RWPE1 (cell line): Measurements from ENCODE around the gene ERF.
A peak's percentile ranks its signal among the peaks of the same experiment; 100 is the strongest.

Experiments used
- CTCF ChIA-PET: fragments of 350-600 bp; sonication (Branson Sonifier 250); formaldehyde crosslinking; extraction: SDS; loops from one replicate; lab custom pipeline; 2021; lab: Yijun Ruan, JAX
- POLR2A ChIA-PET: fragments of 400-600 bp; formaldehyde crosslinking; extraction: SDS; loops from one replicate; lab custom pipeline; 2020; ENCODE audit warnings: antibody characterized with exemption; ENCODE audit not compliant: low non-redundant PET; lab: Yijun Ruan, JAX
- DNase-seq: peaks from one replicate; pipeline ENCODE4 v3.0.0; 2012; ENCODE audit warnings: low spot score
- H3K27ac ChIP-seq: fragments of 450-650 bp; 2 replicates; pipeline ENCODE4 v1.5.1; 2017
- TF ChIP-seq, protein P1 (sequence below): fragments of 450-650 bp; conservative IDR thresholded peaks from 2 replicates; pipeline ENCODE4 v1.5.1; 2017; ENCODE audit warnings: low read depth, mild to moderate bottlenecking

ERF gene

DNA sequence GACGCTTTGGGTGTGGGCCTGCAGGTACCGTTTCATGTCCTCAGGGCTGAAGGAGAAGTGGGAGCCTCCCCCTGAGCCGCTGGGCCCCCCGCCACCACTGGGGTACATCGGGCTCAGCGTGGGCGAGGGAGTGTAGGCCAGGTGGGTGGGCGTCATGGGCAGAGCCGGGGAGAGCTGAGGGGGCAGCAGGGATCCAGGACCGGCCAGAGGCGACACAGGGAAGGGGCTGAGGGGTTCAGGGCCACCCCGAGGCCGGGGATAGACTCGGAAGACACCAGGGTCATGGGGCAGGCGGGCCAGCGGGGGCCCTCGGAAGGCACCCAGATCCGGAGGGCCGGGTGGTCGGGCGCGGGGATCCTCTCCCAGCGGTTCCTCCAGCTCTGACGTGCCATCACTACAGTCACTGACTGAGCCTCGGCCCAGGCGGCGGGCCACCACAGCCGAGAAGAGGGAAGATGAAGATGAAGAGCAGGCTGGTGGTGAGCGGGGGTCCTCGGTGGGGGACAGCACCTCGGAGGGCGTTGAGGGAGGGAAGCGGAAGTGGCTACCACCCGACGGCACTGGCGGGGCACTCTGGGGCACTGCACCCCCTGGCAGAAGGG, 5.7 kb downstream of the ERF start:
- POLR2A ChIA-PET = no interaction called here
- TF ChIP-seq, protein P1, sequence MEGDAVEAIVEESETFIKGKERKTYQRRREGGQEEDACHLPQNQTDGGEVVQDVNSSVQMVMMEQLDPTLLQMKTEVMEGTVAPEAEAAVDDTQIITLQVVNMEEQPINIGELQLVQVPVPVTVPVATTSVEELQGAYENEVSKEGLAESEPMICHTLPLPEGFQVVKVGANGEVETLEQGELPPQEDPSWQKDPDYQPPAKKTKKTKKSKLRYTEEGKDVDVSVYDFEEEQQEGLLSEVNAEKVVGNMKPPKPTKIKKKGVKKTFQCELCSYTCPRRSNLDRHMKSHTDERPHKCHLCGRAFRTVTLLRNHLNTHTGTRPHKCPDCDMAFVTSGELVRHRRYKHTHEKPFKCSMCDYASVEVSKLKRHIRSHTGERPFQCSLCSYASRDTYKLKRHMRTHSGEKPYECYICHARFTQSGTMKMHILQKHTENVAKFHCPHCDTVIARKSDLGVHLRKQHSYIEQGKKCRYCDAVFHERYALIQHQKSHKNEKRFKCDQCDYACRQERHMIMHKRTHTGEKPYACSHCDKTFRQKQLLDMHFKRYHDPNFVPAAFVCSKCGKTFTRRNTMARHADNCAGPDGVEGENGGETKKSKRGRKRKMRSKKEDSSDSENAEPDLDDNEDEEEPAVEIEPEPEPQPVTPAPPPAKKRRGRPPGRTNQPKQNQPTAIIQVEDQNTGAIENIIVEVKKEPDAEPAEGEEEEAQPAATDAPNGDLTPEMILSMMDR = no peak
- CTCF ChIA-PET = interaction anchor here (3.6 kb wide), 1 partner anchor 30 kb away, joined by 15 read pairs; no protein-coding TSS in a partner anchor

DNA sequence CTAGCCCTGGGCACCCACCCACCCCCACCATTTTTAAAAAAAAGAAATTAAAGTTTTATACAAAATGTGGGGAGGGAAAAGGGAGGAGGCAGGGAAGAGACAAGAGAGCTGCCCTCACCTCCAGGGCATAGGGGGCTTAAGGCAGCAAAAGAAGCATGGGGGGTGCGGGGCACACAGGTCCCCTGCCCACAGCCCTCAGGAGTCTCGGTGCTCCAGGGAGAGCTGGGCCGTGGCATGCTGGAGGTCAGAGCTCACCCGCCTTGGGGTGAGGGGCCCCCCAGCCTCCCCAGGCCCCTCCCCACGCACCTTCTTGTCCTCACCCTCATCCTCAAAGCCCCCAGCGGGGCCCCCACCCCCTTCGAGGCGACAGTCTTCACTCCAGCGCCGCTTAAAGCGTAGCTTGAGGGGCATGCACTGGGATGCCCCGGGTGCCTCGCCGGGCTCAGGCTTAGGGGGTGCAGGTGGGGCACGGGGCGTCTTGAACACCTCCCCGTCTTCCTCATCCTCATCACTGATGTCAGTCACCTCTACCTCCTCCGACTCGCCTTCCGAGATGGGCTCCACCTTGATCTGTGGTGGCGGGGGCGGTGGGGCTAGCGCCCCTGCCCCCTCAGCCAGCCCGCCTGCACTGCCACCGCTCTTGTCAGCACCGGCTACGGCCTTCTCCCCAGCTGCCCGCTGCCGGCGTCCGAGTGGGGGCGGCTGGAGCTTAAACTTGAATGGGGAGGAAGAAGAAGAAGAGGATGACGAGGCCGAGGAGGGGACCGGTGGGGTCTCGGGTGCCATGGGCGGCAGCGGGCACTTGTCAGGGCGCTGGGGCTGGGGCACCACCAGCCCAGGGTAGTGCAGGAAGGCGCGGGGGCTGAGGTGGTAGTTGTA, 6.4 kb downstream of the ERF start:
- no peak for DNase-seq
- H3K27ac ChIP-seq = peak overlapping the region; percentile 98
- TF ChIP-seq, protein P1 = no peak
- CTCF ChIA-PET = interaction anchor here (0.6 to 3.6 kb wide), 2 partner anchors 31 to 80 kb away, joined by 4 to 15 read pairs; no protein-coding TSS in a partner anchor
- POLR2A ChIA-PET = no interaction called here

More for the DNA sequence above, 5.7 kb downstream of the ERF start:
- H3K27ac ChIP-seq = peak overlapping the region; percentile 98
- DNase-seq = no peak

DNA sequence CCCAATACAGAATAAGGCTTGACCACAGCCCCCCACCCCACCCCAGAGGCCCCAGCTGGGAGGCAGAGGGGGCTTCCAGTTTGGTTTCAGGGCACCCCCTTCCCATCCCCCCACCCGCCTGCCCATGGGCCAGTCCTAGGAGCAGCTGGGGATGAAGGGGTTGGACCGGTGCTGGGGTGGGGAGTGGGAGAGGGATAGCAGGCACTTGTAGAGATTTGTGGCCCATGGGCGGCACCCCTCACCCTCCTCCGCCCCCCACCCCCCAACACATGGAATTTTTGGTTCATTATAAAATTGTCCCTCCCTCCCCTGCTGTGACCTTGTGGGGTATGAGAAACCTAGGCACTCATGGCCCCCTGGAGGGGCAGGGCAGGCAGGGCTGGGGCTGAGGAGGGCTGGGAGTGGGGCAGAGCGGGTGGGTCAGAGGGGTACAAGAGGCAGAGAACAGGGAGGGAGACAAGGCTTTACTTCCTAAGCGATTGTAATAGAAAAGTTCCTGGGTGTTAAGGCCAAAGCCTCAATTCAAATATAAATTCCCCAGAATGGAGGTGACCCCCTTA, 7.2 kb downstream of the ERF start:
- POLR2A ChIA-PET = no interaction called here
- H3K27ac ChIP-seq = peak overlapping the region; percentile 98
- CTCF ChIA-PET = interaction anchor here (0.6 to 3.6 kb wide), 2 partner anchors 32 to 81 kb away, joined by 4 to 15 read pairs; no protein-coding TSS in a partner anchor
- TF ChIP-seq, protein P1 = no peak
- DNase-seq = no peak

DNA sequence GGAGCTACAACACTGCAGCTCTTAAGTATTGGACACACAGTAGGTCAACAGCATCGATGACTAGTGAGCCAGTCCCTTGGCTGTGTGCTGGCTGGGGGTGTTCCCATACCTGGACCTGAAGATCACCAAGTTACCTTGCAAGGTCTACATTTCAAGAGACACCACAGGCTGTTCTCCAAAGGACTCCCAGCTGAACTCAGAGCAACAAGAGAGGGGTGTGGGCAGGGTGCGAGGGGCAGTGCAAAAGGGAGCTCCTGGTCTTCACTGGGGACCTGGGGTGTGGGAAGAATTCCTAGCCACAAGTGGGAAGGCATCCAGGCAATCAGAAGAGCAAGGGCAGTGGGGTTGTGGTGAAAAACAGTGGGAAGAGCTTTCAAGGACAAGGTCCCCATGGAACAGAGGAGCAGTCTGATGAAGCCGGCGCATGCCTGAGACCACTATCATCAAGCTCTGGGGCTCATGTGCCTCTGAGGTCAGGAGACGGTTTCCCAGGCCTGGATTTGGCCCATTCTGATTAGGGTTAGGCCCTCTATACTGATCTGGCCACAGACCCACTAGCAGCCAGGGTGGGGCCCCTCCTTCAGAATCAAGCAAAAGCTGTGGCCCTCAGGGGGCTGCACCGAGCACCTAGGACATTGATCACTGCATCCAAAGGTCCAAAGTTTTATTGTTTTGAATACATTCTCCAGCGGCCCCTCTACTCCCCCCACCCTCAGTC, 7.8 kb downstream of the ERF start:
- peak overlapping the region; percentile 98 for H3K27ac ChIP-seq
- ChIA-PET CTCF (interaction anchor here (0.6 to 3.6 kb wide), 9 partner anchors 21 to 191 kb away, joined by 3 to 15 read pairs (median 3); no protein-coding TSS in a partner anchor), POLR2A (interaction anchor here (1.5 kb wide), 1 partner anchor 33 kb away, joined by 5 read pairs; no protein-coding TSS in a partner anchor)
- TF ChIP-seq, protein P1 = no peak
- no peak for DNase-seq

DNA sequence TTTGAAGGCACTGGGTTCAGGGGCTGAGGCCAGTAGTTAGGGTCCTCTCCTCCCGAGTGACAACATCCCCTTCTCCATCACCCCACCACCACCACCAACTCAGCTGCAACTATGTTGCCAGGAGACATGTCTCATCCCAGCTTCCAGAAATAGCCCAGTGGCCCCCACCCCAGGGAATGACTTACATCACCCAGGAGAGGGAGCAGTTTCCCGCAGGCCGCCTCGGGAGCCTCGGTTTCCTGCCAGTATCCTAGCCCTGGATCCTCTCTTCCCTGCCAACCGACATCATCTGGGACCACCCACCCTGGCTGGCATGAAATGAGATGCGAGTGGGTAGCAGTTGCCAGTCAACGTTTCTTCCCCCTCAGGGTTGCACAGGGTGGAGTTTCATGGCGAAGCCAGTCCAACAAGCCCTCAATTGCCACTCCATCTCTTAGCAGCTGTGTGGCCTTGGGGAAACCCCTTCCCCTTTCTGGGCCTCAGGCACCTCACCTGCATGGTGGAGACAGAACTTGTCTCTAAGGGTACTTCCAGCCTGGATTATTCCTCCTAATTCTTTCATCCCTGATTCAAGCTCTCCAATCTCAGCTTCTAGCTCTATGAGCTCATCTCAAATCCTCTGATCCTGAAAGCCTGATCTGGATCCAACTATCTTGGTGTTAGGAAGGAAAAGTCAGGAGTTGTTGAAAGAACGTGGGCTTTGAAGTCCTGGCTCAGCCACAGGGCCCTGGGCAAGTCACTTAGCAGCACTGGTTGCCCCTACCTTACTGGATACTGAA, 8.6 kb downstream of the ERF start:
- ChIA-PET POLR2A (interaction anchor here (1.5 kb wide), 1 partner anchor 34 kb away, joined by 5 read pairs; no protein-coding TSS in a partner anchor), CTCF (interaction anchor here (0.6 to 3.6 kb wide), 11 partner anchors 20 to 192 kb away, joined by 3 to 15 read pairs (median 3); no protein-coding TSS in a partner anchor)
- TF ChIP-seq, protein P1 = no peak; the same call in 1 of the 2 replicates
- peak; percentile 82 for DNase-seq
- H3K27ac ChIP-seq = peak overlapping the region; percentile 98
